ENCODE data around the gene ARID1B. TPM values are rescaled to one million over a fixed set of nuclear protein-coding genes. Genes with fewer than 3 reads are reported as not detected.
A peak's percentile ranks its signal among the peaks of the same experiment; 100 is the strongest.

The ARID1B gene
- total and polyA plus RNA-seq, 11 donors, result 15.3 to 76.1 (median 40.7) TPM

DNA sequence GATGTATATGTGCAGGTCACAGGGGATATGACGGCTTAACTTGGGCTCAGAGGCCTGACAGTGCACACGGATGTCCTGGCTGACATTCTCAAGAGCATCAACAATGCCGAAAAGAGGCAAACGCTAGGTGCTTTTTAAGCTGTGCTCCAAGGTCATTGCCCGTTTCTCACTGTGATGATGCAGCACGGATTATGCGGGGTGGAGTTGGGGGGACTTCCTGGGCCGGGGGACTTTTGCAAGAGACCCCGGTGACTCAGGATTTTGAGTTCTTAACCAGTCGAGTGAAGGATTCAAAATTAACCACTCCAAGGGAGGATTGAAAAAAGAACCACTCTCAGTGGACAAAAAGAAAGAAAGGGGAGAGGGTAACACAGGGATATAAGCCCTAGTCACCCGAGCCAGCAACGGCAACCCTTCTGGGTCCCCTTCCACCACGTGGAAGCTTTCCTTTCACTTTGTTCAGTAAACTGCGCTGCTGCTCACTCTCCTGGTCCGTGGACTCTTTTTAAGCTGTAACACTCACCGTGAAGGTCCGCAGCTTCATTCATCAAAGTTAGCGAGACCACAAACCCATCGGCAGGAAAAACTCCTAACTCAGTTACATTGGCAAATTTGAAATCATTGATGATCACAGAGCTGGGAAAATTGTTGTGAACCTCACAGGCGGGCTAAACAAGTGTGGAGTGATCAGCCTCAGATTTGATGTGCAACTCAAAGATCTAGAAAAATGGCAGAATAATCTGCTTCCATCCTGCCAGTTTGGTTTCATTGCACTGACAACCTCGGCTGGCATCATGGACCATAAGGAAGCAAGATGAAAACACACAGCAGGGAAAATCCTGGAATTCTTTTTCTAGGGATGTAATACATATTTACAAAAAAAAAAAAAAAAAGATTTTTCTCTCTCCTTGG, 199.3 kb downstream of the ARID1B start:
- Histone ChIP-seq H3K36me3 (no peaks in the 10 kb centered on the region), H3K27ac (peak overlapping the region in 2 of 12 donors; percentile 13 to 40), H3K9me3 (no peaks in the 10 kb centered on the region), H3K27me3 (no peaks in the 10 kb centered on the region), H3K4me3 (peak overlapping the region in 10 of 12 donors; percentile 10 to 47 (median 30)), H3K4me1 (peaks cover 4 to 83% (median 62%) of the 10 kb centered on the region in 12 donors)
- WGBS, 4 donors, result 54 to 69% (median 59%) methylated on average over 21 of the region's 21 CpGs
- ATAC-seq (peak in 2 of 4 donors; percentile 28 to 30), DNase-seq (no peak)
- TF ChIP-seq CTCF (IDR thresholded peaks at IDR 0.05) (no peak), POLR2A (IDR thresholded peaks at IDR 0.05) (no peak)
- intact Hi-C loops (cut with DNase I), result no loop called here

GRCh38 chr6:156977527-156978291, 200.5 kb downstream of the ARID1B start:
- peak; percentile 34 to 85 (median 77) for ATAC-seq
- no peaks in the 10 kb centered on the region for H3K36me3 ChIP-seq
- peak in 3 of 5 donors; percentile 43 to 50 (median 43) for DNase-seq
- intact Hi-C loops (cut with DNase I), result no loop called here
- WGBS, 4 donors, result 33 to 40% (median 35%) methylated on average over 8 of the region's 8 CpGs
- H3K27ac ChIP-seq, result peak overlapping the region in 5 of 12 donors; percentile 10 to 30 (median 15)
- H3K4me3 ChIP-seq, result no peak overlapping the region
- TF ChIP-seq CTCF (IDR thresholded peaks at IDR 0.05), result no peak
- TF ChIP-seq POLR2A (IDR thresholded peaks at IDR 0.05), result no peak
- H3K4me1 ChIP-seq, result peaks cover 4 to 85% (median 60%) of the 10 kb centered on the region in 12 donors
- H3K27me3 ChIP-seq, result no peaks in the 10 kb centered on the region
- H3K9me3 ChIP-seq, result no peaks in the 10 kb centered on the region

DNA sequence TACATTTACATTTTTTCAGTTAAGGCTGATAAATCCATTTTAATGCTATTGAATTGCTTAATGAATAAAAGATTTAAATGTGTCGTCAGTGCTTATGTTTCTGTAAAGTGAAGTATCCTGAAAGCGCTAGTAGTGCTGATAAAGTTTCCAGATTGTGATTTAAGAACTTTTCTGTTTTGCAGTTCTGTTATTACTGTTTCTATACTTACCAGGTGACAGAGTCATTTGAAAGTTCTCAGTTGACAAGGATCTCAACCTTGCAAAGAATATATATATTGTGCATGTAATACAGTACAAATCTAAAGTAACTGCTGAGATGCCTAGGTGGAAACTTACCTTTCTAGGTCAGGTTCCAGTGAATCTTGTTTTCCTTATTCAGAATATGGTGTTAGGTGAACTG, 201.8 kb downstream of the ARID1B start:
- H3K4me3 ChIP-seq, result no peak overlapping the region
- peaks cover 0 to 85% (median 56%) of the 10 kb centered on the region in 12 donors for H3K4me1 ChIP-seq
- H3K27me3 ChIP-seq, result no peaks in the 10 kb centered on the region
- DNase-seq, result no peak
- no peak for ATAC-seq
- H3K9me3 ChIP-seq, result no peaks in the 10 kb centered on the region
- intact Hi-C loops (cut with DNase I), result no loop called here
- 82 to 90% (median 86%) methylated on average over 2 of the region's 2 CpGs for WGBS, 4 donors
- H3K27ac ChIP-seq, result peak overlapping the region in 1 of 12 donors; percentile 15
- no peaks in the 10 kb centered on the region for H3K36me3 ChIP-seq
- TF ChIP-seq POLR2A (IDR thresholded peaks at IDR 0.05), result no peak
- TF ChIP-seq CTCF (IDR thresholded peaks at IDR 0.05), result no peak

GRCh38 chr6:156980515-156980914, 203.3 kb downstream of the ARID1B start:
- peak in 3 of 4 donors; percentile 18 to 52 (median 35) for ATAC-seq
- Histone ChIP-seq H3K9me3 (no peaks in the 10 kb centered on the region), H3K4me3 (no peak overlapping the region), H3K27me3 (no peaks in the 10 kb centered on the region), H3K4me1 (peaks cover 0 to 79% (median 47%) of the 10 kb centered on the region in 12 donors), H3K27ac (no peak overlapping the region), H3K36me3 (no peaks in the 10 kb centered on the region)
- no peak for TF ChIP-seq CTCF (IDR thresholded peaks at IDR 0.05)
- TF ChIP-seq POLR2A (IDR thresholded peaks at IDR 0.05), result no peak
- DNase-seq, result no peak
- 65 to 80% (median 71%) methylated on average over 10 of the region's 10 CpGs for WGBS, 4 donors
- intact Hi-C loops (cut with DNase I), result no loop called here
